SU-DHL-6 (cell line): Measurements from ENCODE around the gene TOP2A.
"Not testable (repeated sequence)": the region's sequence is repeated elsewhere in the genome, so short reads cannot be mapped to it uniquely, and the experiment has no call there.

Experiments used
- H2AFZ ChIP-seq: fragments of 200-600 bp; sonication (generic); 2 replicates; pipeline ENCODE4 v1.6.1; 2014; ENCODE audit warnings: low read depth, mild to moderate bottlenecking, moderate library complexity, mixed read lengths, antibody characterized with exemption, low read length; ENCODE audit not compliant: severe bottlenecking
- H3F3A ChIP-seq: fragments of 200-600 bp; shearing (Covaris generic); 2 replicates; pipeline ENCODE4 v1.6.0; 2016; ENCODE audit warnings: antibody characterized with exemption, mild to moderate bottlenecking; ENCODE audit not compliant: insufficient read depth
- H3K27ac ChIP-seq: fragments of 200-600 bp; sonication (generic); 2 replicates; pipeline ENCODE4 v1.5.1; 2016; ENCODE audit warnings: low read depth, mild to moderate bottlenecking, low read length, moderate library complexity, mixed read lengths
- H3K27me3 ChIP-seq: fragments of 200-600 bp; sonication (generic), shearing (Covaris generic); 2 replicates; pipeline ENCODE4 v1.6.0; 2014; ENCODE audit warnings: mild to moderate bottlenecking, low read length
- H3K36me3 ChIP-seq: fragments of 200-600 bp; sonication (generic); 2 replicates; pipeline ENCODE4 v1.6.1; 2014; ENCODE audit warnings: mild to moderate bottlenecking, low read length, mixed read lengths
- H3K4me2 ChIP-seq: fragments of 300-600, 200-600 bp; shearing (Covaris generic), sonication (generic); 2 replicates; pipeline ENCODE4 v1.6.0; 2014; ENCODE audit warnings: low read length, low read depth, mild to moderate bottlenecking; ENCODE audit not compliant: poor library complexity, severe bottlenecking
- H3K4me3 ChIP-seq: fragments of 200-600 bp; sonication (generic); 2 replicates; pipeline ENCODE4 v1.5.1; 2014; ENCODE audit warnings: antibody characterized with exemption, low read length, mild to moderate bottlenecking, mixed read lengths; ENCODE audit not compliant: insufficient read depth, poor library complexity, severe bottlenecking
- H3K79me2 ChIP-seq: fragments of 200-600 bp; sonication (generic); 2 replicates; pipeline ENCODE4 v1.6.1; 2014; ENCODE audit warnings: mild to moderate bottlenecking, low read length, moderate library complexity; ENCODE audit not compliant: insufficient read depth
- H3K9ac ChIP-seq: fragments of 200-600 bp; sonication (generic); 2 replicates; pipeline ENCODE4 v1.7.0; 2014; ENCODE audit warnings: mild to moderate bottlenecking, low read length
- H3K9me2 ChIP-seq: fragments of 200-600 bp; sonication (generic); replicated peaks from 2 replicates; pipeline ENCODE4 v1.6.1; 2014; ENCODE audit warnings: low read length; ENCODE audit not compliant: insufficient read depth
- H3K9me3 ChIP-seq: fragments of 200-600 bp; sonication (generic); 2 replicates; pipeline ENCODE4 v1.6.1; 2014; ENCODE audit warnings: low read length, mixed read lengths; ENCODE audit not compliant: insufficient read depth
- H4K20me1 ChIP-seq: fragments of 200-600 bp; sonication (generic); 2 replicates; pipeline ENCODE4 v1.6.1; 2014; ENCODE audit warnings: low read depth, mild to moderate bottlenecking, antibody characterized with exemption, low read length, moderate library complexity, mixed read lengths
- EZH2phosphoT487 ChIP-seq: fragments of 200-600 bp; sonication (generic), shearing (Covaris generic); conservative IDR thresholded peaks from 2 replicates; pipeline ENCODE4 v1.6.1; 2018; ENCODE audit warnings: mild to moderate bottlenecking, antibody characterized with exemption, low read length, moderate library complexity, mixed read lengths
- TF ChIP-seq, protein P1 (sequence below): fragments of 200-600 bp; sonication (generic); IDR thresholded peaks from one replicate; pipeline ENCODE4 v1.5.1; 2017; ENCODE audit warnings: antibody characterized with exemption, mild to moderate bottlenecking, low read length, moderate library complexity; ENCODE audit not compliant: insufficient read depth, poor library complexity, severe bottlenecking

The TOP2A gene

DNA sequence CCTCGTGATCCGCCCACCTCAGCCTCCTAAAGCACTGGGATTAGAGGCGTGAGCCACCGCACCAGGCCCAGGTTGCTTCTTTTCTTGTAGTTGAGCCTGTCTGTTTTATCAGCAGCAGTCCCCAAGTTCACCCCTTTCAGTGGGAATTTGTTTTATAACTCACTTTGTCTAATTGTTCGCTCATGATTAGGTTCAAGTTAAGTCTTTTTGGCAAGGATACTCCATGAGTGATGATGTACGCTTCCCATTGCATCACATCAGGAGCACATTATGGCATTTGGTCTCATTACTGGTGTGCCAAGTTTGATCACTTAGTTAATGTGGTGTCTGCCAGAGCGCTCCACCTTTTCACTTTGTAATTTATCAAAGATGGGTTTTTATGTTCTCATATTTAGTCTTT lies 38.7 kb downstream of the TOP2A start:
- H3K79me2 ChIP-seq = no peaks in the 10 kb centered on the region
- H3K9ac ChIP-seq = no peak overlapping the region
- no peak overlapping the region for H3K4me3 ChIP-seq
- no peak overlapping the region for H3K27ac ChIP-seq
- H2AFZ ChIP-seq = no peak overlapping the region
- no peaks in the 10 kb centered on the region for H4K20me1 ChIP-seq
- H3K9me3 ChIP-seq = no peaks in the 10 kb centered on the region
- no peaks in the 10 kb centered on the region; the same call in 1 of the 2 replicates for H3F3A ChIP-seq
- H3K36me3 ChIP-seq = no peaks in the 10 kb centered on the region
- H3K4me2 ChIP-seq = no peak overlapping the region
- H3K9me2 ChIP-seq = no peaks in the 10 kb centered on the region
- TF ChIP-seq EZH2phosphoT487 = no peak
- TF ChIP-seq, protein P1, sequence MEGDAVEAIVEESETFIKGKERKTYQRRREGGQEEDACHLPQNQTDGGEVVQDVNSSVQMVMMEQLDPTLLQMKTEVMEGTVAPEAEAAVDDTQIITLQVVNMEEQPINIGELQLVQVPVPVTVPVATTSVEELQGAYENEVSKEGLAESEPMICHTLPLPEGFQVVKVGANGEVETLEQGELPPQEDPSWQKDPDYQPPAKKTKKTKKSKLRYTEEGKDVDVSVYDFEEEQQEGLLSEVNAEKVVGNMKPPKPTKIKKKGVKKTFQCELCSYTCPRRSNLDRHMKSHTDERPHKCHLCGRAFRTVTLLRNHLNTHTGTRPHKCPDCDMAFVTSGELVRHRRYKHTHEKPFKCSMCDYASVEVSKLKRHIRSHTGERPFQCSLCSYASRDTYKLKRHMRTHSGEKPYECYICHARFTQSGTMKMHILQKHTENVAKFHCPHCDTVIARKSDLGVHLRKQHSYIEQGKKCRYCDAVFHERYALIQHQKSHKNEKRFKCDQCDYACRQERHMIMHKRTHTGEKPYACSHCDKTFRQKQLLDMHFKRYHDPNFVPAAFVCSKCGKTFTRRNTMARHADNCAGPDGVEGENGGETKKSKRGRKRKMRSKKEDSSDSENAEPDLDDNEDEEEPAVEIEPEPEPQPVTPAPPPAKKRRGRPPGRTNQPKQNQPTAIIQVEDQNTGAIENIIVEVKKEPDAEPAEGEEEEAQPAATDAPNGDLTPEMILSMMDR = no peak
- no peaks in the 10 kb centered on the region for H3K27me3 ChIP-seq

DNA sequence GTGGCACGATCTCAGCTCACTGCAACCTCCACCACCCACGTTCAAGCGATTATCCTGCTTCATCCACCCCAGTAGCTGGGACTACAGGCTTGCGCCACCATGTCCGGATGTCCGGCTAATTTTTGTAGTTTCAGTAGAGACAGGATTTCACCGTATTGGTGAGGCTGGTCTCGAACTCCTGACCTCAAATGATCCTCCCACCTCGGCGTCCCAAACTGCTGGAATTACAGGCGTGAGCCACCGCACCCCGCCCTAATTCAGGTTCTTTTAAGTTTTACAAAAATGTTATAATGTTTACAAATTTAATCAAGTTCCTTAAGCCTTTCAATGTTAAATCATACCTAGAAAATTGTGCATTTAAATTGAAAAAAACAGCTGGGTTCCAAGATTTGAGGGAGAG lies 39.9 kb downstream of the TOP2A start:
- Histone ChIP-seq H3K4me3 (no peak overlapping the region), H3K27ac (no peak overlapping the region), H2AFZ (no peak overlapping the region), H4K20me1 (no peaks in the 10 kb centered on the region), H3K9me2 (no peaks in the 10 kb centered on the region), H3K4me2 (no peak overlapping the region), H3F3A (no peaks in the 10 kb centered on the region; the same call in 1 of the 2 replicates), H3K79me2 (no peaks in the 10 kb centered on the region), H3K9me3 (no peaks in the 10 kb centered on the region), H3K27me3 (no peaks in the 10 kb centered on the region), H3K36me3 (no peaks in the 10 kb centered on the region), H3K9ac (no peak overlapping the region)
- TF ChIP-seq, protein P1 = no peak
- no peak for TF ChIP-seq EZH2phosphoT487

DNA sequence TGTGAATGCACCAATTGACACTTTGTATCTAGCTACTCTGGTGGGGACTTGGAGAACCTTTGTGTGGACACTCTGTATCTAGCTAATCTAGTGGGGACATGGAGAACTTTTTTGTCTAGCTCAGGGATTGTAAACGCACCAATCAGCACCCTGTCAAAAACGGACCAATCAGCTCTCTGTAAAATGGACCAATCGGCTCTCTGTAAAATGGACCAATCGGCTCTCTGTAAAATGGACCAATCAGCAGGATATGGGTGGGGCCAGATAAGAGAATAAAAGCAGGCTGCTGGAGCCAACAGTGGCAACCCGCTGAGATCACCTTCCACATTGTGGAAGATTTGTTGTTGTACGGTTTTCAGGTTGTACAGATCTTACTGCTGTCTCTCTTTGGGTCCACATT lies 41.2 kb downstream of the TOP2A start:
- not testable (repeated sequence) for H3K9ac ChIP-seq, H3K9me3 ChIP-seq, H2AFZ ChIP-seq, H3K4me2 ChIP-seq, H3K27me3 ChIP-seq, H3K4me3 ChIP-seq, H3K79me2 ChIP-seq, H3F3A ChIP-seq, H3K9me2 ChIP-seq, H4K20me1 ChIP-seq, H3K36me3 ChIP-seq, H3K27ac ChIP-seq

DNA sequence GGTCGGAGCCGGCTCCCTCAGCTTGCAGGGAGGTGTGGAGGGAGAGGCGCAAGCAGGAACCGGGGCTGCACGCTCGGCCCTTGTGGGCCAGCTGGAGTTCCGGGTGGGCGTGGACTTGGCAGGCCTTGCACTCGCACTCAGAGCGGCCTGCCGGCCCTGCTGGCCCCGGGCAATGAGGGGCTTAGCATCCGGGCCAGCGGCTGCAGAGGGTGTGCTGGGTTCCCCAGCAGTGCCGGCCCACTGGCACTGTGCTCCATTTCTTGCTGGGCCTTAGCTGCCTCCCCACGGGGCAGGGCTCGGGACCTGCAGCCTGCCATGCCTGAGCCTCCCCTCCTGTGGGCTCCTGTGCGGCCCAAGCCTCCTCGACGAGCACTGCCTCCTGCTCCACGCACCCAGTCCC lies 41.9 kb downstream of the TOP2A start:
- not testable (repeated sequence) for H4K20me1 ChIP-seq, H3K9ac ChIP-seq, H3K4me2 ChIP-seq, H3K27me3 ChIP-seq, H3K27ac ChIP-seq, H3K9me3 ChIP-seq, H3K9me2 ChIP-seq, H2AFZ ChIP-seq, H3K36me3 ChIP-seq, H3K79me2 ChIP-seq, H3F3A ChIP-seq, H3K4me3 ChIP-seq
